HG03354 (cell line): ENCODE data around the gene UBR2.
A peak's percentile ranks its signal among the peaks of the same experiment; 100 is the strongest.
"Not testable (repeated sequence)": the region's sequence is repeated elsewhere in the genome, so short reads cannot be mapped to it uniquely, and the experiment has no call there.

ENCODE experiments used
- ATAC-seq: cut with Tn5 transposase; IDR thresholded peaks from one replicate; pipeline ENCODE4 v1.9.1; 2021; ENCODE audit warnings: mild to moderate bottlenecking; ENCODE audit not compliant: unreplicated experiment, poor library complexity, severe bottlenecking

UBR2 gene

GRCh38 chr6:42551217-42551616 lies 12.6 kb upstream of the UBR2 start:
- no peak for ATAC-seq

GRCh38 chr6:42552380-42552779 lies 11.4 kb upstream of the UBR2 start:
- no peak for ATAC-seq

GRCh38 chr6:42555477-42556457 lies 8.1 kb upstream of the UBR2 start:
- ATAC-seq = no peak

- ATAC-seq = no peak
These were observed 7.4 kb upstream of the UBR2 start for GRCh38 chr6:42556462-42556861.

- ATAC-seq = not testable (repeated sequence)
These were observed 4.6 kb upstream of the UBR2 start for GRCh38 chr6:42559276-42559675.

GRCh38 chr6:42561986-42562385 lies 1.8 kb upstream of the UBR2 start:
- ATAC-seq = no peak

GRCh38 chr6:42562788-42563405 lies 932 bp upstream of the UBR2 start:
- ATAC-seq = no peak

- ATAC-seq = peak; percentile 33
These were observed 637 bp downstream of the UBR2 start for GRCh38 chr6:42564506-42564825.

GRCh38 chr6:42565823-42566613 lies 2.2 kb downstream of the UBR2 start:
- no peak for ATAC-seq

GRCh38 chr6:42566614-42567208 lies 2.9 kb downstream of the UBR2 start:
- ATAC-seq = no peak

- not testable (repeated sequence) for ATAC-seq
These were observed 3.4 kb downstream of the UBR2 start for GRCh38 chr6:42567237-42567636.

GRCh38 chr6:42569102-42570028 lies 5.5 kb downstream of the UBR2 start:
- no peak for ATAC-seq

GRCh38 chr6:42571611-42572342 lies 7.9 kb downstream of the UBR2 start:
- peak; percentile 34 for ATAC-seq

- ATAC-seq = peak; percentile 84
These were observed 8.7 kb downstream of the UBR2 start for GRCh38 chr6:42572523-42572922.

- not testable (repeated sequence) for ATAC-seq
These were observed 12.7 kb downstream of the UBR2 start for GRCh38 chr6:42576538-42576937.

- no peak for ATAC-seq
These were observed 34.5 kb downstream of the UBR2 start for GRCh38 chr6:42598300-42598699.

GRCh38 chr6:42599558-42599957 lies 35.7 kb downstream of the UBR2 start:
- ATAC-seq = no peak

- no peak for ATAC-seq
These were observed 40.3 kb downstream of the UBR2 start for GRCh38 chr6:42604150-42604549.
